Renal cortex interstitium (tissue), 11 donors: ENCODE results near the gene CCDC93. TPM values are rescaled to one million over a fixed set of nuclear protein-coding genes. Genes with fewer than 3 reads are reported as not detected.

Experiments
- DNase-seq, 11 donors: peaks; one replicate each; pipeline ENCODE4 v3.0.0-alpha.2; 2013; ENCODE audit warnings: low read depth in 9 of 11, low spot score in 4 of 11; ENCODE audit errors: extremely low read depth in 1 of 11
- polyA plus RNA-seq, 3 donors: library from polyadenylated mRNA; unstranded; fragments of 120-200 nt; gene quantifications; one replicate each; pipeline ENCODE4 v1.2.1, GENCODE V29; 2013; ENCODE audit not compliant: insufficient read length in 3 of 3

CCDC93 gene
- polyA plus RNA-seq, 3 donors: 42.2 to 59.5 (median 42.8) TPM

GRCh38 chr2:117973498-117974082 is 40.3 kb downstream of the CCDC93 start:
- no peak for DNase-seq

DNA sequence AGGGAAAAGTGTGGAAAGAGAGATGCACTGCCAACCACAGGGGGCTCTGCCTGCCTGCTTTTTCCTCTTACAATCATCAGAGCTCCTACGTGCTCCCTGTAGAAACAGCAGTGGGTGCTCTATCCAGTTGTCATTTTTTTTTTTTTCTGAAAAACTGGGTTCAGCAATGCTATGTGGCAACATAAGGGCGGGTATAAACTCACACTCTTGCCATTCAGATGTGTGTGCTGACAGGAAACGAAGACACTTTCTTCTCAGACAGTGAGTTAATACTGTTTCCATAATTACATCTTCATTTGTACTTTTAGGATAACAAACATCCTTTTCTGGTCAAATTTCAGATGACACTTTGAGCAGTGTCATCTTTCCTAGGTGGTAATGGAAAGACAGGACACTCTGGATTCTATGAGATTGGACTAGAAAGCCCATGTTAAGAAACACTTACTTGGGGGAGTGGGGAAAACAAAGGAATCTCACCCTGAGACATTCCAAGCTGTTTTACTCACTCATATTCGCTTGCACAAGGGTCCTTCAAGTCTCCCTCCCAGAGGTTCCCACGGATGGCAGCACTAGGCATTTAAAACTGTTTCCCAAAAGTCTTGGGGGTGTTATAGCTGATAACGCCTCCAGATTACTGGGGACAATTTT is 41.3 kb downstream of the CCDC93 start:
- DNase-seq: no peak

- no peak for DNase-seq
These were observed 45.1 kb downstream of the CCDC93 start for GRCh38 chr2:117968722-117969121.

- DNase-seq: peak in 7 of 11 donors; percentile 7 to 44 (median 33)
These were observed 45.7 kb downstream of the CCDC93 start for GRCh38 chr2:117967977-117968718.

GRCh38 chr2:117963446-117963845 is 50.4 kb downstream of the CCDC93 start:
- no peak for DNase-seq

DNA sequence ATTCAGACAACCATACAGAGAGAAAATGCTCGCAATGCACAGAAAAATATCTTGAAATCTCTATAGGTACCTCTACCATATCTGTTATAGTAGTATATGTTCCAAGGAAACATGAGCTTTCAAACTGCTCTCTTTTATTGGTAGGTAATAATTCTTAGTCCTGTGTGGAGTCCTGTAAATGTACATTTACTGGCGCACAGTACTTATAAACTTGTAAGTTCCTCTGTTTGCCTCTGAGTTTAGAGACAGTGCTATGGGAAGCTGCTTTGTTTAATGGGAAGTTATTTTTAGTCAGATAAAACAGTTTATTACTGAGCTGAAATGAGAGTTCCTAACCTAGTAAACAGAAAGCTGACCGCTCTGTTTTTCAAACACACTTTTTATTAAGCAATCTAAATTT is 52.7 kb downstream of the CCDC93 start:
- DNase-seq: no peak

DNA sequence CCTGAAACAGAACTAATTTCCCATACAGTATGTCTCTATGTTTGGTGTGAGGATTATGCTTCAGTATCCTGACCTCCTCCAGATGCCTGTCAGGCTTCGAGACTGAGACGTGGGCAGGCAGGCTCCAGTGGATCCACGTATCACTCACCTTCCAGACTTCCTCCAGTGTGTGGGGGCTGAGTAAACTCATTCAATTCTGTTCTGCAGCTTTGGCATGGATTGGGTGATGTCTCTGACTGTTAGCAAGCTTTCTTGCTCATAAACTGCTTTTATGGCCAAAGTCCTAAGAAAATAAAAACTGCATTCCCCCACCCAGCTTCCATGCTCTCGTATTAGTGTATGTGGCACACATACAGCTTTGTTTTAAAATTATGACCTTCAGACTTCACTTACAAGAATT is 53.6 kb downstream of the CCDC93 start:
- no peak for DNase-seq

DNA sequence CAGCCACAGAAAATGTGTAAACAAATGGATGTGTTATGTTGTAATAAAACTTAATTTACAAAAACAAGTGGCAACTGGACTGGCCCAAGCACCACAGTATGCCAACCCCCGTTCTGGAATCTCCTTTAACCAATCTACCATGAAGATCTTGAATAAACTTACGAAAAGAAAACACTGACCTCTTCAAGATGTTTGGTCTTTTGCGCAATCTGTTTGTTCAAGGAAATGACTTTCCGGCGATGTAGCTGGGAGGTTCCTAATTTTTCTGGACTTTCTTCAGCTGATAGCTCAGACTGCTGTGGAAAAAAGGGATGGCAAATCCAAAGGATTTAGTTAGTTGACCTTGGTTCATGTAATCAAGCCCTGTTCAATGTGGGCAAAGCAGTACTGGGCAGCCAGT is 55.7 kb downstream of the CCDC93 start:
- DNase-seq: no peak

GRCh38 chr2:117957616-117958015 is 56.3 kb downstream of the CCDC93 start:
- DNase-seq: no peak

- DNase-seq: peak in 2 of 11 donors; percentile 19 to 29
These were observed 57.7 kb downstream of the CCDC93 start for GRCh38 chr2:117956036-117956796.

- DNase-seq: no peak
These were observed 60.6 kb downstream of the CCDC93 start for GRCh38 chr2:117953231-117953630.

DNA sequence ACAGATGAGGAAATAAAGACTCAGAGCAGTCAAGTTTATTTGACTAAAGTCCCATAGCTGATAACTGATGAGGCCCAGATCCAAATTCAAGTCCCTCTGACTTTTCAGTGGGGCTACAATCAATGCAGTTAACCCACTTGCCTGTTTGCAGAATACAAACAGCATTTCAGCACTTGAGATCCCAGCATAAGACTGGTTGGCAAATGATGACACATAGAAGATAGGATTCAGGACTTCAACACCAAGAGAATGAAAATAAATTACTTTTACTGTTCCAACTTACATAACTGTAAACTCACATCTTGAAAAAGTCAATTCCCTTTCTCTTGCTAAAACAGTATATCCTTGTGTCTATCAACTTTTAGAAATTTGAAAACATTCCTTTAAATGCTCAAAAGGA is 61.2 kb downstream of the CCDC93 start:
- DNase-seq: no peak

DNA sequence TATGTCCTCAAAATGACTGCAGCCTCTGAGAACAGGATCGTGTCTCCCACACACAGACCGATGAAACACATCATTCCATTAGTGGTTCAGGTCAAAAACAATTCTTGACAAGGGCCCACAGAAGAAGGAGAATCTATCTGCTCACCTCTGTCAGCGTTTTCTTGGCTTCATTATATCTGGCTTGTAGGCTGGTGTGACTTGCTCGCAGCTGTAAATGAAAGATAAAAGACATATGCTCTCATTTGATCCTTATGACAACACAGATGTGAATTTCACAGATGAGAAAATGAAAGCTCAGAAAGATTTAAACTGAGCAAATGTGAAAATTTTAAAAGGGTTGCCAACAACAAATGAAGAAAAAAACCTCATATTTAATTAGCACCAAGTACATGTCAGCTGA is 61.6 kb downstream of the CCDC93 start:
- DNase-seq: no peak

- DNase-seq: no peak
These were observed 64.1 kb downstream of the CCDC93 start for GRCh38 chr2:117949806-117950205.

- no peak for DNase-seq
These were observed 65.3 kb downstream of the CCDC93 start for GRCh38 chr2:117948615-117949014.

GRCh38 chr2:117945296-117945695 is 68.6 kb downstream of the CCDC93 start:
- DNase-seq: no peak

DNA sequence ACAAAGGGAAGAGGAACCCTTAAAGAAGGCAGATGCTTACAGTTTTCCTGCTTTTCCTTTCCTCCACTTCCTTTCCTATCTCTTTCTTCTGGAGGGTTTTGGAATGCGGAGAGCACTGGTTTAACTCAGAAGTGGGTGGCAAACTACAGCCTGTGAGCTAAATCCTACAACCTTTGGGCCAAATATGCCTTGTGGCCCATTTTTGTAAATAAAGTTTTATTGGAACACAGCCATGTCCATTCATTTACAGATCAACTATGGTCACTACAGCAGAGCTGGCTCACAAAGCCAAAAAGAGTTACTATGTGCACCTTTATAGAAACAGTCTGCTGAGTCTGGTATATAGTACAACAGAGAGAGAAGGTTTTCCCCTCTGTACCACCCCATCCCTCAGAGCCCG is 69.1 kb downstream of the CCDC93 start:
- DNase-seq: no peak

- DNase-seq: no peak
These were observed 70.7 kb downstream of the CCDC93 start for GRCh38 chr2:117943013-117943672.

DNA sequence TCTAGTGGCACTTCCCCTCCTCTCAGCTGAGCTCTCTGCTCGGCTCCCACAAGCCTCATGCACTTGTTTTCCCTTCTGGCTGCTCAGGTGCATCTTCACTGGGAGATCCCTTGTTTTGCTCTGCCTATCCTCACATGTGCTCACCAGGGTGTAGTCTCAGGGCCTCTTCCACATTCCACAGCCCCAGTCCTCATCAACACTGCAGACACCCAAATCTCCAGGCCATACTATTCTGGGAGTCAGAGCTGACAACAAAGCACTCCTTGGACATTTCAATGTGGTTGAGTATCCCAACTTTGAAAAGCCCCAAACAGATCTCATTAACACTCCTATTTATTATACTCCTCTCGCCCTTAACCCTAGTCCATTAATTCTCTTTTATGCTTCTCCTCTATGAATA is 71.3 kb downstream of the CCDC93 start:
- no peak for DNase-seq
